ENCODE results near the gene PALD1. TPM values are rescaled to one million over a fixed set of nuclear protein-coding genes. Genes with fewer than 3 reads are reported as not detected.

The PALD1 gene
- total RNA-seq, 1 donor from 2014 or later, result 4.1 TPM

- no peak overlapping the region for H3K4me3 Mint-ChIP-seq (ENCODE audit: unreplicated experiment)
- no peak for TF ChIP-seq CTCF (IDR thresholded peaks at IDR 0.05)
- H3K9me3 Mint-ChIP-seq (ENCODE audit: low read depth), result no peaks in the 10 kb centered on the region
- H3K4me1 Mint-ChIP-seq (ENCODE audit: low read depth), result peaks cover 11% of the 10 kb centered on the region
- no peaks in the 10 kb centered on the region for H3K36me3 Mint-ChIP-seq (ENCODE audit: low read depth)
- DNase-seq (ENCODE audit: low spot score), result no peak
- no peak overlapping the region for H3K27ac Mint-ChIP-seq (ENCODE audit: unreplicated experiment)
- no peaks in the 10 kb centered on the region for H3K27me3 Mint-ChIP-seq (ENCODE audit: low read depth)
These were observed 68.0 kb downstream of the PALD1 start for GRCh38 chr10:70546584-70546983.

- no peak overlapping the region for H3K4me3 Mint-ChIP-seq (ENCODE audit: unreplicated experiment)
These were observed 70.9 kb downstream of the PALD1 start for GRCh38 chr10:70549351-70549961.

GRCh38 chr10:70549962-70550458, 71.4 kb downstream of the PALD1 start:
- Mint-ChIP-seq H3K4me3 (ENCODE audit: unreplicated experiment) (no peak overlapping the region), H3K4me1 (ENCODE audit: low read depth) (peaks cover 30% of the 10 kb centered on the region), H3K9me3 (ENCODE audit: low read depth) (no peaks in the 10 kb centered on the region), H3K36me3 (ENCODE audit: low read depth) (no peaks in the 10 kb centered on the region), H3K27me3 (ENCODE audit: low read depth) (no peaks in the 10 kb centered on the region), H3K27ac (ENCODE audit: unreplicated experiment) (no peak overlapping the region)
- TF ChIP-seq CTCF (IDR thresholded peaks at IDR 0.05), result peak; percentile 96
- no peak for DNase-seq (ENCODE audit: low spot score)

More at GRCh38 chr10:70549351-70549961, 70.9 kb downstream of the PALD1 start:
- Mint-ChIP-seq H3K4me1 (ENCODE audit: low read depth) (peaks cover 30% of the 10 kb centered on the region), H3K27me3 (ENCODE audit: low read depth) (no peaks in the 10 kb centered on the region), H3K27ac (ENCODE audit: unreplicated experiment) (no peak overlapping the region), H3K36me3 (ENCODE audit: low read depth) (no peaks in the 10 kb centered on the region), H3K9me3 (ENCODE audit: low read depth) (no peaks in the 10 kb centered on the region)
- no peak for TF ChIP-seq CTCF (IDR thresholded peaks at IDR 0.05)
- no peak for DNase-seq (ENCODE audit: low spot score)

GRCh38 chr10:70550459-70550858, 71.9 kb downstream of the PALD1 start:
- no peak for DNase-seq (ENCODE audit: low spot score)
- TF ChIP-seq CTCF (IDR thresholded peaks at IDR 0.05), result no peak
- Mint-ChIP-seq H3K27ac (ENCODE audit: unreplicated experiment) (peak overlapping the region; percentile 36), H3K27me3 (ENCODE audit: low read depth) (no peaks in the 10 kb centered on the region), H3K4me3 (ENCODE audit: unreplicated experiment) (no peak overlapping the region), H3K36me3 (ENCODE audit: low read depth) (no peaks in the 10 kb centered on the region), H3K9me3 (ENCODE audit: low read depth) (no peaks in the 10 kb centered on the region), H3K4me1 (ENCODE audit: low read depth) (peaks cover 30% of the 10 kb centered on the region)

GRCh38 chr10:70551466-70551865, 72.9 kb downstream of the PALD1 start:
- H3K9me3 Mint-ChIP-seq (ENCODE audit: low read depth), result no peaks in the 10 kb centered on the region
- peak overlapping the region; percentile 87 for H3K27ac Mint-ChIP-seq (ENCODE audit: unreplicated experiment)
- peaks cover 30% of the 10 kb centered on the region for H3K4me1 Mint-ChIP-seq (ENCODE audit: low read depth)
- H3K36me3 Mint-ChIP-seq (ENCODE audit: low read depth), result no peaks in the 10 kb centered on the region
- no peak overlapping the region for H3K4me3 Mint-ChIP-seq (ENCODE audit: unreplicated experiment)
- TF ChIP-seq CTCF (IDR thresholded peaks at IDR 0.05), result peak; percentile 45
- no peak for DNase-seq (ENCODE audit: low spot score)
- H3K27me3 Mint-ChIP-seq (ENCODE audit: low read depth), result no peaks in the 10 kb centered on the region

Data from chondrocyte (in vitro differentiated cells).